ENCODE results near the gene RAB32. TPM values are rescaled to one million over a fixed set of nuclear protein-coding genes. Genes with fewer than 3 reads are reported as not detected.

The RAB32 gene
- total RNA-seq, 1 experiment from 2014 or later, result 26.9 TPM

DNA sequence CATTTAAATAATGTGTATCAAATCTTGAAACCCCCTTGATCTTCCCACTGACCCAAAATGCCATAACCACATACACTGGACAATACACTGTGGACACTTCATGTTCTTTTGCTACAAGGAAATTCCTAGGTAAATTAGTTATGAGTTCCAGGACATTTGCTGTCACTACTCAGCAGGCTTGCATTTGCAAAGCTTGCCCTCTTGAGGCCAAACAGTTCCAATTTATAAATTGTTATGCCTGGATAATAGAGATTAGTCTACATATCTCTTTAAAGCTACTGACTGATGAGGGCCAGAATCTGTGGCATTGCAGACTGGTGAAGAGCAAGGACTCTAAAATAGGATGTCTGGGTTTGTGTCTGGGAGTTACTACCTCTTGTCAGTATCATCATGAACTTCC is 17.4 kb upstream of the RAB32 start:
- BruUV-seq (replicated peaks), result no TSS peak
- Mint-ChIP-seq H3K27ac (ENCODE audit: unreplicated experiment) (no peak overlapping the region), H3K4me1 (ENCODE audit: low read depth, unreplicated experiment) (no peaks in the 10 kb centered on the region), H3K9me3 (ENCODE audit: low read depth, unreplicated experiment) (peaks cover 9% of the 10 kb centered on the region), H3K4me3 (ENCODE audit: low read depth, unreplicated experiment) (no peak overlapping the region), H3K36me3 (ENCODE audit: insufficient read depth, unreplicated experiment) (no peaks in the 10 kb centered on the region), H3K27me3 (ENCODE audit: unreplicated experiment) (no peaks in the 10 kb centered on the region)
- DNase-seq, result no peak
- CTCF ChIA-PET, result interaction anchor here (1.0 kb wide), 1 partner anchor 485 kb away, joined by 3 read pairs; no protein-coding TSS in a partner anchor
- TF ChIP-seq, protein P1, sequence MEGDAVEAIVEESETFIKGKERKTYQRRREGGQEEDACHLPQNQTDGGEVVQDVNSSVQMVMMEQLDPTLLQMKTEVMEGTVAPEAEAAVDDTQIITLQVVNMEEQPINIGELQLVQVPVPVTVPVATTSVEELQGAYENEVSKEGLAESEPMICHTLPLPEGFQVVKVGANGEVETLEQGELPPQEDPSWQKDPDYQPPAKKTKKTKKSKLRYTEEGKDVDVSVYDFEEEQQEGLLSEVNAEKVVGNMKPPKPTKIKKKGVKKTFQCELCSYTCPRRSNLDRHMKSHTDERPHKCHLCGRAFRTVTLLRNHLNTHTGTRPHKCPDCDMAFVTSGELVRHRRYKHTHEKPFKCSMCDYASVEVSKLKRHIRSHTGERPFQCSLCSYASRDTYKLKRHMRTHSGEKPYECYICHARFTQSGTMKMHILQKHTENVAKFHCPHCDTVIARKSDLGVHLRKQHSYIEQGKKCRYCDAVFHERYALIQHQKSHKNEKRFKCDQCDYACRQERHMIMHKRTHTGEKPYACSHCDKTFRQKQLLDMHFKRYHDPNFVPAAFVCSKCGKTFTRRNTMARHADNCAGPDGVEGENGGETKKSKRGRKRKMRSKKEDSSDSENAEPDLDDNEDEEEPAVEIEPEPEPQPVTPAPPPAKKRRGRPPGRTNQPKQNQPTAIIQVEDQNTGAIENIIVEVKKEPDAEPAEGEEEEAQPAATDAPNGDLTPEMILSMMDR (IDR thresholded peaks at IDR 0.05; ENCODE audit: unreplicated experiment), result no peak
- intact Hi-C loops (cut with micrococcal nuclease; ENCODE audit: unreplicated experiment), result no loop called here

DNA sequence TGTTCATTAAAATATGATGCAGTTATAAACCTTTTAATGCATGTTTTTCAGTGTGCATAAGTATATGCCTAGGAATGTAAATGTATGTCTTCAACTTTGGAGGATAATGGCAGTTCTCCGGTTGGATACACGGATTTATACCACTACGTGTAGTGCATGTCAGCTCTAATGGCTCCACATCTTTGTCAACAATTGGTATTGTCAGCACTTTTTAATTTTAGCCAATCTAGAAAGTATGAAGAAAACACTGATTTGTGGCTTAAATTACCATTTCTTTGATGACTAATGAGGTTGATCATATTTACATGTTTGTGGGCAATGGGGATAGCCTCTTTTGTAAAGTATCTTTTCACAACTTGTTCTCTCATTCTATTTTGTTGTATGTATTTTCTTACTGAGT is 10.9 kb upstream of the RAB32 start:
- CTCF ChIA-PET, result no interaction called here
- no peaks in the 10 kb centered on the region for H3K27me3 Mint-ChIP-seq (ENCODE audit: unreplicated experiment)
- TF ChIP-seq, protein P1 (IDR thresholded peaks at IDR 0.05; ENCODE audit: unreplicated experiment), result no peak
- H3K4me1 Mint-ChIP-seq (ENCODE audit: low read depth, unreplicated experiment), result no peaks in the 10 kb centered on the region
- DNase-seq, result no peak
- no TSS peak for BruUV-seq (replicated peaks)
- no peak overlapping the region for H3K27ac Mint-ChIP-seq (ENCODE audit: unreplicated experiment)
- H3K36me3 Mint-ChIP-seq (ENCODE audit: insufficient read depth, unreplicated experiment), result no peaks in the 10 kb centered on the region
- intact Hi-C loops (cut with micrococcal nuclease; ENCODE audit: unreplicated experiment), result loop anchor here (10.0 kb wide), 1 partner anchor 488 kb away; no protein-coding TSS in a partner anchor
- H3K9me3 Mint-ChIP-seq (ENCODE audit: low read depth, unreplicated experiment), result no peaks in the 10 kb centered on the region
- H3K4me3 Mint-ChIP-seq (ENCODE audit: low read depth, unreplicated experiment), result no peak overlapping the region

DNA sequence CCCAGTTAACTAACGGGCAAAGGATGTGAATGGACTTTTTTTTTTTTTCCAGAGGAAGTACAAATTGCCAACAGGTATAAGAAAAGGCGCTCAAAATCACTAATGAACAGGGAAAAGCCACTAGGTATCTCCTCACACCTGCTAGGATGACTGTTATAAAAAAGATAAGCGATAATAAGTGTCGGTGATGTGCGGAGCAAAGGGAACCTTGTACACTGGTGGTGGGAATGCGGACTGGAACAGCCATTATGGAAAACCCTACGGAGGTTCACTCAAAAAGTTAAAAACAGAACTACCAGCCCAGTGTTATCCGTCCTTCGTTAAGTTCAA is 787 bp upstream of the RAB32 start:
- no peaks in the 10 kb centered on the region for H3K9me3 Mint-ChIP-seq (ENCODE audit: low read depth, unreplicated experiment)
- peaks cover 7% of the 10 kb centered on the region for H3K4me1 Mint-ChIP-seq (ENCODE audit: low read depth, unreplicated experiment)
- peaks cover 24% of the 10 kb centered on the region for H3K36me3 Mint-ChIP-seq (ENCODE audit: insufficient read depth, unreplicated experiment)
- H3K4me3 Mint-ChIP-seq (ENCODE audit: low read depth, unreplicated experiment), result no peak overlapping the region
- CTCF ChIA-PET, result no interaction called here
- H3K27ac Mint-ChIP-seq (ENCODE audit: unreplicated experiment), result no peak overlapping the region
- H3K27me3 Mint-ChIP-seq (ENCODE audit: unreplicated experiment), result no peaks in the 10 kb centered on the region
- no TSS peak for BruUV-seq (replicated peaks)
- intact Hi-C loops (cut with micrococcal nuclease; ENCODE audit: unreplicated experiment), result no loop called here
- TF ChIP-seq, protein P1 (IDR thresholded peaks at IDR 0.05; ENCODE audit: unreplicated experiment), result no peak
- no peak for DNase-seq

DNA sequence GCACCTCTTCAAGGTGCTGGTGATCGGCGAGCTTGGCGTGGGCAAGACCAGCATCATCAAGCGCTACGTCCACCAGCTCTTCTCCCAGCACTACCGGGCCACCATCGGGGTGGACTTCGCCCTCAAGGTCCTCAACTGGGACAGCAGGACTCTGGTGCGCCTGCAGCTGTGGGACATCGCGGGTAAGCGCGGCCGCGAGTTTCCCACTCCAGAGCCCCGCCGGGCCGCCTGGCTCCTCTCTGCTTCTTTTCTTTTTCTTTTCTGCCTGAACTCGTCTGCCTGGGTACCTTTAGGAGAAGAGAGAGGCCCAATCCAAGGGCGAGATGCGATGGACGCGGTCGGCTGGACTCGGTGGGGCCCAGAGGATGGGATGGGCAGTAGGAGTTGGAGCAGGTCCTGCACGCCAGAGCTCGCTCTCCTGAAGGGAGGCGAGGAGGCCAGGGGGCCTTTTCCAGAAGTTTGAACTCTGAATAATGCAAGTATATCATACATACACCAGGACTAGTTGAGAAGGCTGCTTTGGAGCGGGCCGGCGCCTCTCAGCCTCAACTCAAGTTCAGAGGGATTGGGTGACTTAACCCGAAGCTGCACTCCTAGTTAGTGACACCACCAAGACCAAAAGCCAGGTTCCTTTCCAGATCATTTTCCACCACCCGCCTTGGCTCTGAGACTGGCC is 445 bp downstream of the RAB32 start:
- intact Hi-C loops (cut with micrococcal nuclease; ENCODE audit: unreplicated experiment), result no loop called here
- no peaks in the 10 kb centered on the region for H3K9me3 Mint-ChIP-seq (ENCODE audit: low read depth, unreplicated experiment)
- peak overlapping the region; percentile 90 for H3K4me3 Mint-ChIP-seq (ENCODE audit: low read depth, unreplicated experiment)
- H3K27me3 Mint-ChIP-seq (ENCODE audit: unreplicated experiment), result no peaks in the 10 kb centered on the region
- CTCF ChIA-PET, result interaction anchor here (0.7 to 0.8 kb wide), 2 partner anchors 67 to 120 kb away, joined by 3 read pairs; no protein-coding TSS in a partner anchor
- no TSS peak for BruUV-seq (replicated peaks)
- TF ChIP-seq, protein P1 (IDR thresholded peaks at IDR 0.05; ENCODE audit: unreplicated experiment), result no peak
- peaks cover 24% of the 10 kb centered on the region for H3K36me3 Mint-ChIP-seq (ENCODE audit: insufficient read depth, unreplicated experiment)
- peaks cover 7% of the 10 kb centered on the region for H3K4me1 Mint-ChIP-seq (ENCODE audit: low read depth, unreplicated experiment)
- no peak for DNase-seq
- H3K27ac Mint-ChIP-seq (ENCODE audit: unreplicated experiment), result peak overlapping the region; percentile 91
